HL-60/S4 treated with retinoic acid at 250 ng/mL for 4 days and 3 days (cell line): Measurements from ENCODE around the gene CAMK2A.
"Not testable (repeated sequence)": the region's sequence is repeated elsewhere in the genome, so short reads cannot be mapped to it uniquely, and the experiment has no call there.

ENCODE experiments used
- in situ Hi-C: fragments of 300-500 bp; cut with MboI; formaldehyde crosslinking; loops from 2 replicates; pipeline ENCODE4 v1.7.0; 2022; ENCODE audit warnings: low sequenced_read_pairs

CAMK2A gene

DNA sequence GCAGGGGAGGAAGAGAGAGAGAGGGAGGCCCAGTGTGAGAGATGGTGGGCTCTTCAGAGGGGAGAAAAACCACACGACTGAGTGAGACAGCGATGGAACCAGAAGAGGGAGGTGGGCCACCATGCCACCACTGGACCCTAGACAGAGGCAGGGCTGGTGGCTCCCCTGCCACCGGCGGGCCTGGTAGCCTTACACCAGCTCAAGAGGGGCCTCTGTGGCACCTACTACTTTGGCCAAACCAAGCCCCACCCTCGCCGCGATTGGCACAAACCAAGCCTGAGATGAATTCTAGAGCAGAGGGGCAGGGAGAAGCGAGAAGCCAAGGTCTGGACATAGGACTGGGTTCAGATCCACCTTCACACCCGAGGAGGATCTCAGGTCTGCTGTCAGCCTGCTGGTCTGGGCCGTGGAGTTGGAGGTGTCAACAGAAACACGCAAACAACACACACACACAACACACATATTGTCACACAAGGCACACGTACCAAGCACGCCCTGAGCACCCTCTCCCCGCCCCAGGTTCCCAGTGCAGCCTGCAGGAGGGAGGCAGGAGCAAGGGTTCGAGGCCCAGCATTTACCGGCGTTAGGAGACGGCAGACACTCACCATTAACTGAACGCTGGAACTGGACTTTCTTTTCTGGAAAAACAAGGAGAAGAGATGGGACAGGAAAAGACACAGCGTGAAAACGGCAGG is 50.3 kb downstream of the CAMK2A start:
- in situ Hi-C loops = no loop called here

DNA sequence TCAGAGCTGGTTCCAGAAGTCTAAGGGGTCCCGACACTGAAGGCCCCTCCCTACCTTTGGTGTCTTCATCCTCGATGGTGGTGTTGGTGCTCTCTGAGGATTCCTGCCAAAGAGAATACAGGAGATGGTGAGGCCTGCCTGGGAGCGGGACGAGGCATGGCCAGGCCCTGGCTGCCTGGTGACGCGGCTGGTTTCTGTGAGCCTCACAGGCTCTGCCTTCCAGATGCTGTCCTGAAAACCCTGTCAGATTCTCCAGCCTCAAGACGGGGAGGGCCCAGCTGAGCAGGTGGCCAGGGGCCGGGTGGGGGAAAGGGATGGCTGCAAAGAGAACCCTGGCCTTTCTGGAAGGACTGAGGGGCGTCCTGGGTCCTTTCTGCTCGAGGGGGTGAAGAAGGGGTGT is 50.9 kb downstream of the CAMK2A start:
- in situ Hi-C loops = no loop called here

DNA sequence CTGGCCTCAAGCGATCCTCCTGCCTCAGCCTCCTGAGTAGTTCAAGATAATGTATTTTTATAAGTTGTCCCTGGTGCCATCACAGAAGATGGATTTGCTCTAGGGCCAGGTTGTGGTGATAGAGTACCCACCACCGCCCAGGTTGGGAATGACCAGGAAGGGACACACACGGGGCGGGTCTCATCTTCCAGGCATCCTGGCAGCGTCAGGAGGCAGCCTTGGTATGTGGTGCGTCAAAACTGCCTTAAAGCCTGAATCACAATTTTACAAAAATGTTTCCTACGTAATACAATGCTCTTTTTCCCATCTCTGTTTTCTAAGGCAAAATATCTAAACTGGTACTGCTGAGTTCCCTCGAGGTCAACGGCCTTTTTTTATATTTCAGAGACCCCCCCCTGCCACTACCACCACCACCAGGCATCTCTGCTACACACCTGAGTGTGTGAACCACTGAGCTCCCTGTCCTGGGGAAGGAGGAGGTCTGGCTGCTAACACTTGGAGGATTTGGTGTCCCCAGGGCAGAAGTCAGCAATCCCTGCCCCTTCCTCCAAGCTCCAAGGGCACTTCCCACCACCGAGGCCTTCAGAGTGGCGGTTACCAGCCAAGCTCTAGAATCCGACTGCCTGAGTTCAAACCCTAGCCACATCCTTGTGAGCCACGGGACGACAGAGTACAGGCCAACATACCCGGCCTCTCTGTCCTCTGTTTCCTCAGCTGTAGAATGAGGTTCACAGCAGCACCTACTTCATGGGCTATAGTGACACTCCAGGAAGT is 52.4 kb downstream of the CAMK2A start:
- in situ Hi-C loops = no loop called here

DNA sequence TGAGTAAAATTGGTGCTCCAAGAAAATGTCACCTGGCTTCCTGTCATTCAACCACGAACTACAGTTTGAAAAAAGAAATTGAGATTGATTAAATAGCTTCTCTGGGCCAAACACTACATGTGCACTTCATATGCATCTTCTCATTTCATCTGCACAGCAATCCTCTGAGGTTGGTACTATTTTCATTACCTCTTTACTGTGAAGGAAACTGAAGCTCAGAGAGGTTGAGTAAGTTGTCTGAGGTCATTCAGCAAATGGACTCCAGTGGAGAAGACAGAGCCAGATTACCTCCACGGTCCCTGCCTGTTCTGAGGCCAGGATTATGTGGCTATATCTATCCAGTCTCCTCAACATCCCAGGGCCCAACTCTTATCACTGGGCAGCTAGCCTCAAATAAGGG is 53.3 kb downstream of the CAMK2A start:
- in situ Hi-C loops = no loop called here

DNA sequence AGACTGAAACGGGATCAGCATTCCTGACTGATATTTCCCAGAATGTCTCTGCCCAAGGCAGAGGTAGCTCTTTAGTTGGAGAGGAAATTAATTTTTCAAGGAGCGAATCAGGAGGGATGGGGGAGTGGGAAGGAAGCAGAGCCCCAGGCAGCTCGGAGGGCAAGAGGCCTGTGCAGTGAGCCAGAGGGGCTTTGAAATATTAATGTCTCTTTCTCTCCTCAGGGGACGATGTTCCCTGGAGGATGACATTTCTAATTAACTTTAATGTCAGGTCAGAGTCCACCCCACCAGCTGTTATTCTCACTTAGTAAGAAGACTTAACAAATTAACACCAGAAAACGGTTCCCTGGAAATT is 54.1 kb downstream of the CAMK2A start:
- in situ Hi-C loops = no loop called here

DNA sequence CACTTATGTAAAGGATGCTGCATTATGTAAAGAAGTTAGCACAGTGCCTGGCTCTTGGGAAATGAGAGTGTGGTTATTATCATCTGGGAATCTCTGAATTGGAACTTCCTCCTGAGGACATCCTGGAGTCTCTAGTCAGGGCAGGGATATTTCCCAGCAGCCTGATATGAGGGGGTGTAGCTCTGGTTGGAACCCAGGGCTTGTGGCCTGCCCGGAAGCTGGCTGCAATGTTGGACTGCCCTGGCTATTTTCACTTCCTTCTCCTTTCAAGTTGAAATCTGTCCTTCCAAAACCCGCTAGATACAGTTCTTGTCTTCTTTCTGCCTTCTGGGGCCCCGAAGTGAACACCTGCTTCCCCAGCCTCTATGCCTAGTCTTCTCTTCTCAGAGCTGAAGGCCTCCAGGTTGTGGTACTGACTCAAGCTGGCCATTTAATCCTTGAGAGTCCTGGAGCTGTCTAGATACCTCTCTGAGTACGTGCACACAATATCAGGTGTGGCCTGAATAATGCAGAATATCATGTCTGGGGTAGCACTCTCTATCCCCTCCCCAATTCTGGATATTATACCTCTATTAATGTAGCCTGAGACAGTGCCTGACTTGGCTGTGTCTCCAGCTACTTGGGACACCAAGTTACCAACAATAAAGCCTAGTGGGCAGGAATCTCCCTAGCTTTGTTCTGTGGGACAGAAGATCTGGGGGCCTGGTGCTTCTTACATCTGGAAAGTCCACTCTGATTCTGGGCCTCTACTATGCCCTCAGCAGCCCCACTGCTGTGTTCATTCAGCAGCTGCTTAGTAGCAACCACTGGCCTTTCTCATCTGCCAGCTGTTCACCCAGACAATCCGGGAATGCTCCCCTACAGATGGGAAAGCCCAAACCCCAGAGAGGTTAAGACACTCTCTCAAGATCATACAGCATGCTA is 54.7 kb downstream of the CAMK2A start:
- in situ Hi-C loops = no loop called here

DNA sequence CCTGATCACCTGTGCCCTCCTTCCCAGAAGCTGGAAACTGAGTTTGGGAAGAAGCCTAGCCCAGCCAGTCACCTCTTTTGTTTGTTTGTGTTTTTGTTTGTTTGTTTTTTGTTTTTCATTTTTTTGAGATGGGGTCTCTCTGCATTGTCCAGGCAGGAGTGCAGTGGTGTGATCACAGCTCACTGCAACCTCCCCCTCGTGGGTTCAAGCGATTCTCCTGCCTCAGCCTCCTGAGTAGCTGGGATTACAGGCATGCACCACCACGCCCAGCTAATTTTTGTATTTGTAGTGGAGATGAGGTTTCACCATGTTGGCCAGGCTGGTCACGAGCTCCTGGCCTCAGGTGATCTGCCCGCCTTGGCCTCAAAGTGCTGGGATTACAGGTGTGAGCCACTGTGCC is 55.9 kb downstream of the CAMK2A start:
- in situ Hi-C loops = not testable (repeated sequence)

DNA sequence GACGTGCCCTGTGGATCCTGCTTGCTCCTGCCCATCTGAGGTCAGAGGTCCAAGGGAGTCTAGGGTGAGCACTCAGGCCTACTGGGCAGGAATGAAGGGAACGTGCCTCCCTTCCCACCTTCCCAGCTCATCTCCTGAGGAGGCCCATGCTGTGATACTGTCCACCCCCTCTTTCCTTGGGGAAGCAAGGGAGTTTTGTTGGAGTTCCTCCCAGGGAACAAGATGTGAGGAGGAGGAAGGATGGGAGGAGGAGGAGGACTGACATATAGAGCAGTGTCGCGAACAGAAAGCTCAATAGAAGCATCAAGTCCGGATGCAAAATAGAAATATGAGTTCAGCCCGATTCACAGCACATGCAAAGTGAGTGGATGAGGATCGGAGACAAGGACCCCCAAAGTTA is 58.7 kb downstream of the CAMK2A start:
- in situ Hi-C loops = no loop called here

DNA sequence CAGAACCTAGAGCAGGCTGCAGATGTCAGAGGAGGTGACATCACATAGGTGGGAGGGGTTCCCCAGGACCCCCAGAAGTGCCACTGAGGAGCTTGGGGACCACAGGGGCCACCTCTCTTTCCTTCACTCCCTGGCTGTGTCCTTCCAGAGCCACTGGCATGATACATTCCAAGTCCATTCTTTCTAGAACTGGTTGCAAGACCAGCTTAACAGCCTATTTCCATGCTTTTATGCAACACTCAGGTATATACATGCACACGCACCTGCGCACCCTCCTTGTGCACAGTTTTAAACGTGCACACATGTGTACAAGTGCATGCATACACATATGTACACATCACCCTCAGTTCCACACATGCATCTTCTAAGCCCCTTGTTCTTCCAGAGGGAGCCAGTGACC is 60.0 kb downstream of the CAMK2A start:
- in situ Hi-C loops = no loop called here

DNA sequence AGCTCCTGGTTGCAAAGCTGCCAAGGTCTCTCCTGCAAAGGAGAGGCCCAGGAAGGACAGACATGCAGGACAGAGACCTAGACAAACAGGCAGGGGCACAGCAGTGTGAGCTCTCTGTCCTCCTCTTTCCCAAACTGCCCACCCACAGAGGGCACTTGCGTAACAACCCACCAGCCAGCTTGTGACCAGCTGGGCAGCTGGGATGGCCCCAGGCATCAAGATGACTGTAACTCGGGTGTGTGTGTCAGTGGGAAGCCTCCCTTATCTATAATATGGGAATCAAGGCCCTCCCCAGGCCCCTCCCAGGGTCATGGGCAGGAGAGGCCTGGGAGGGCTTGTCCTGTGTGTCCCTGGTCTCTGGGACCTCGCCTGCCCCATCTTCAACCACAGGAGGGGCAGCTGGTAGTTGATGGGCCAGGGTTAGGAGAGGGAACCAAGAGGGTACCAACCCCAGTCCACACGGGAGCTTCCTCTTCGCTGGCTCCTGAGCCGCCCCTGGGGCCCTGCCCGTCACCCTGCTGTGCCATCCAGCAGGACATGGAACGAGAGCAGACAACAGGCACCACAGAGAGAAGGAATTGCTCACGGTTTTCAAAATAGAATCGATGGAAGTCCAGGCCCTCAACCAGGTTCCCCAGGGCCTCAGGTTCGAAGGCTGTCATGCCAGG is 61.8 kb downstream of the CAMK2A start:
- in situ Hi-C loops = no loop called here

DNA sequence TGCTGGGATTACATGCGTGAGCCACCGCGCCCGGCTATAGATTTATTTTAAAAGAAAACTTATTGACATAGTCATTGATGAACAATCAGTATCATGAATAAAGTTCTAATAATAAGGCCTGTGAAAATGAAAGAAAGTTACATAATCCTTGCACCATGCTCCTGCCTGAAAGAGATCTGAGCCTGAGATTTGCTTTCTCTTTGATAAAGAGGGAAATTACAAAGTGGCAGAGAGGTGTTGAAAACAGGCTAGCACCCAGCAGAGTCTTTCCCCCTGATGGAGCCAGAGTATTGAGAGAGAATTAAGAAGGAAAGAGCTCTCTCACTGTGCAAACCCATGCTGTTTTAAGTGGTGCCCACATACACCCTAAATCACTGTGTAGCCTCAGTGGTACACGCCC is 62.5 kb downstream of the CAMK2A start:
- in situ Hi-C loops = no loop called here

DNA sequence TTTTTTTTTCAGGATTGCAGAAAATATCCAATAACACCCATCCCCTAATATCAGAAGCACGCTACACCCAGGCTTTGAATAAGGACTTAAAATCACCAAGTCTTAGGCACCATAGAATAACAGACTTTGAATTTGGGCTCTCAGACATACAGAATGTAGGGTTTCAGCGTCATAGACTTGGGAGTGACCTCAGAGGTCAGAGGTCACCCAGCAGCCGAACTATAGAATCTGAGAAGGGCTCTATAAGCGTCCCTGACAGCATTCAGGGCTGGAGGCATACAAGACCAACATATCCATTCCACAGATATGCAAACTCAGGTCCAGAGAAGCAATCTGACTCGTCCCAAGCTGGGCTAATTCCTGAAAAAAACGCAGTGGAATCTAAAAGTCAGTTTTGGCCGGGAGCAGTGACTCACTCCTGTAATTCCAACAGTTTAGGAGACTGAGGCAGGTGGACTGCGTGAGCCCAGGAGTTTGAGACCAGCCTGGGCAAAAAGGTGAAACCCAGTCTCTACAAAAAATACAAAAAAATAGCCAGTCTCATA is 65.0 kb downstream of the CAMK2A start:
- in situ Hi-C loops = no loop called here

DNA sequence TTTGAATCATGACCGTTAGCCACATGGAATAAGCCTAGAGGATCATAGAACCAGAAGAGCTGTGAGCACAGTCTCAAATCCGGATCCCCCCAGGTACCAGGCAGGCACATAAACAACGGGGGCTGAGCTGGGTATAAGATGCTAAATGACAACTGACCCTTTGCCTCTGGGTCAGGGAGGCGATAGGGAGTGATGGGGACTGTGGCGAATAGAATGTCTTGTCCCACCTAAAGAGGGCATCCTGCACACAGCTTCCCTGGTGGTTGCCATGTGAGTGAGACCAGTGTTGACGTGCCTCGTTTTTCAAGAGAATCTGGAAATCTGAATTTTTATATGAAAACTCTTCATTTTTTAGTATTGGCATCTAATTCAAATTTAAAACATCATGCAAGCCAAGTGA is 66.1 kb downstream of the CAMK2A start:
- in situ Hi-C loops = no loop called here

DNA sequence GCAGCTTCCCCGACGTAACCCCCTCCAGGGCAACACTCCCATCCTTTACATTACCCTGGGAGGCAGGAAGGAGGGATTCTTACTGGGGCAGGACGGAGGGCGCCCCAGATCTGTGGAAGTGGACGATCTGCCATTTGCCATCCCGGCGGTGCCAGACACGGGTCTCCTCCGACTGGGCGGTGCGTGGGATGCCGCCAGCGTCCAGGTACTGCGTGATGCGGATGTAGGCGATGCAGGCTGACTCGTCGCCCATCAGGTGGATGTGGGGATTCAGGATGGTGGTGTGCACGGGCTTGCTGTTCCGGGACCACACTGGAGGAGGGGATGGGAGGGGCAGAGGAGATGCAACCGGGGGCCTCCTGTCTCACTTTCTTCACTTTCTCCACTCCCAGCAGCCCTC is 66.7 kb downstream of the CAMK2A start:
- in situ Hi-C loops = no loop called here

DNA sequence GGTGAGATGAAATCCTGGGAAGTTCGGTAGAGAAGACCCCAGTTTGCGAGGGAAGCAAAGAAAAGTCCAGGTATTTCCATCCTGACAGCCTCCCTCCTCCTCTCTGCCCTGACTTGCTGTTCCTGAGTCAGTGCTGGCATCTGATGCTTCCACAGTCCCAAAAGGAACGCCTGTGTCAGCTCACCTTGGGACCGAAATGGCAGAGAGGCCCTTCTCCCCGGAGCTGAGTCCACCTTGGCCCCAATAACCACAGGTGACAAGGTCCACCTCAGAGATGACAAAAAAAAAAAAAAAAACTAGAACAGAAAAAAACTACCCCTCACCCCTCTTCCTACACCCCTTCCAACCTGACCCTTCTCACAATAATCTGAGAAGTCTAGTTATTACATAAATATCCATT is 68.1 kb downstream of the CAMK2A start:
- in situ Hi-C loops = no loop called here

DNA sequence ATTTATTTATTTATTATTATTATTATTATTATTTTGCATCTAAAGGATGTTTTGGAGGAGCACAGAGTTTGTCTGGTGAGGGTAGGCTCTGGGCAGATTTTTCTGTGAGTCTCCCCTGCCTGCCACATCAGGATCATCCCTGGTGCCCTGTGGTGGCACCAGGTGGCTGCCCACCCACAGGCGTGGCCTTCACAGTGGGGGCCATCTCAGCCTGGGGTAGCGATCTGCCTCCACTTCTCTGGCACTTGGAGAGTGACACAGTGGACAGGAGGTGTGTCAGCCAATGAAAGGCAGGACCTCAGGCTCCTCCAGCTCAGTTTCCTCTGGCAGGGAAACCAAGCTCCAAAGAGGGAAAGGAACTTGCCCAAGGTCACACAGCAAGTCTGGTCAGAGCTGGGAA is 69.7 kb downstream of the CAMK2A start:
- in situ Hi-C loops = no loop called here

DNA sequence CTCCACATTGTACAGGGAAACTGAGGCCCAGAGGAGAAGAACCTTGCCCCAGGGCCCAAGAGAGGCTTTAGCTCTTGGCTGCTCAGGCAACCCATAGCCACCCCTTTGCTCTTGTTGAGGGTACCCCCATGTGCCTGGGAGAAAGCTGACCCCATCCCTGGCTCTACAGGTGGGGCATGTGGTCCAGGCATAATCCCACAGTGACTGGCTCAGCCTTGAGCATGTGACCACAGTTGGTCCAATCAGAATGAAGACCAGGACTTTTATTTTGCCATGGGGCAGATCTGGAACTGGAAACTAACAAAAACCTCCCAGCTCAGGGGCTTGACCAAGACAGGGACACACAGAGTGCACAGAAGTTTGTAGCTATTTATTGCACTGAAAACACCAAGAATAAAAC is 70.4 kb downstream of the CAMK2A start:
- in situ Hi-C loops = no loop called here

DNA sequence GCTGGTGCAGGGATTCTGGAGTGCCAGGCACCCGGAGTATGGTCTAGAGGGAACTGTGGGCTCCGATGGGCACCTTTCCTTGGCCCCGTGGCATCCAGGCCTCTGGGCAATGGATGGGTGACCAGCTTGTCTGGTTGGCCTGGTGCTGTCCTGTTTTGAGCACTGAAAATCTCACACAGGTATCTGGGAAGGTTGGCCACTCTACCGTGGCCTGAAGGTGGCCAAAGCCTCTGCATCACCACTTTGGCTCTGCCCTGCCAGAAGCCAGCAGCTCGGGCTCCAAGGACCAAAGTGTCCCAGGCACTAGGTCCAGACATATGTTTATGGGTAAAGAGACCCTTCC is 70.9 kb downstream of the CAMK2A start:
- in situ Hi-C loops = no loop called here

DNA sequence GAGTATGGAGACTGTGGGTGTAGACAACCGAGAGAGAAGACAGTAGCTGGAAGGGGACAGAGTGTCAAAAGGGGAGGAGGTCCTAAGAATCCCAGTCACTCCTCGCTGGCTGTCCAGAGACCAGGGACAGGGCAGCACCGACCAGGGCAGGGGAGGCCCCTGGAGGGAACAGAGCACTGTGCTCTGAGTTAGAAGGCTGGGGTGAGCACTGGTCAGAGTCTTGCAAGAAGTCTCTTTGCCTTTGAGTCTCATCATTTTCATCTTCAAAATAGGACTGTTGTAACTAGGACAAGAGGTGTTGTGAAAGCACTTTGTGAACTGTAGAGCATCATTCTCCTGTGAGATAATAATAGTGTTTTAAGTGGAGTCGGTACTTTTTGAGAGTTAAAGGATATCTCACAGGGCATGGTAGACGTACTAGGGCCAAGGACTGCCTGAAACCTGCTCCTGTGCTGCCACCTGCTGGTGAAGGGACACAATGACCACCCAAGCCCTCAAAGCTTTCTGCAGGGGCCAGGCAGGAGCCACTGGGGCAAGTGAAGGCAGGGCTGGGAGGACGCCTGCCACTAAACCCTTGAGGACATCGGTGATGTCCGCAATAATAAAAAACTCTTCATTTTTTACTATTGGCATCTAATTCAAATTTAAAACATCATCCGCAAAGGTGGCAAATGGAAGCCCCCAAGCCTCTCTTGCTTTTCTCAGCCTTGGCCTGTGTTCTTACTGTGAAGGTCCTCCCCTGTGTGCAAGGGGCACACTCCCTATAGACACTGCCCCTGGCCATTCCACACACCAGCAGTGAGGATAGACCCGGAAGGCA is 71.5 kb downstream of the CAMK2A start:
- in situ Hi-C loops = no loop called here

DNA sequence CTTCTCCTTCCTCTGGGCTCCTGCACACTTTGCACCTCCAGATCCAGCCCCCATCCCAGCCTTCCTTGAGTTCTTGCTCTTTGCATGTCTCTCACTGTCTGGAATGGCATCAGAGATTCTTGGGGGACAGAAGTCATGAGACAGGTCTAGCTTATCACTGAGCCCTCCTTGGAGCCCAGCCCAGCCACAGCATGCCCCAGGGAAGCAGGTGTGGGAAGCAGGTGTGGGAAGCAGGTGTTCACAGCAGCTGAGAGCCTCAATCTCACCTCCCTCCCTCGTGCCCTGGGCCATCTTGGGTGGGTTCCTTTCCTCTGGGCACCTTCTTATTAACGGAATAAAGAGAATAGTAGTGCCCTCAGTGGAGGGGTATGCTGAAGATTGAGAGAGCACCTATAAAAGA is 72.5 kb downstream of the CAMK2A start:
- in situ Hi-C loops = no loop called here
